HepG2 (cell line): ENCODE data around the gene SRP14. TPM values are rescaled to one million over a fixed set of nuclear protein-coding genes. Genes with fewer than 3 reads are reported as not detected.

ENCODE experiments used
- ARNT2 ChIP-seq: sonication (generic); formaldehyde crosslinking; IDR thresholded peaks from 2 replicates; pipeline ENCODE4 v1.8.0; 2022; ENCODE audit warnings: mild to moderate bottlenecking, low read depth, missing genetic modification reagents, moderate library complexity
- IRF2 ChIP-seq: IDR thresholded peaks from 2 replicates; pipeline ENCODE4 v1.6.1; 2018; ENCODE audit warnings: missing genetic modification reagents, missing compliant biosample characterization
- ISL2 ChIP-seq: sonication (generic); formaldehyde crosslinking; IDR thresholded peaks from 2 replicates; pipeline ENCODE4 v1.5.0; 2020; ENCODE audit warnings: missing genetic modification reagents
- MEIS1 ChIP-seq: sonication (generic); formaldehyde crosslinking; IDR thresholded peaks from 2 replicates; pipeline ENCODE4 v1.9.0; 2021; ENCODE audit warnings: mild to moderate bottlenecking, missing genetic modification reagents, moderate library complexity, borderline replicate concordance
- NFIC ChIP-seq: IDR thresholded peaks from 2 replicates; pipeline ENCODE4 v1.6.1; 2012; ENCODE audit warnings: mild to moderate bottlenecking, low read length, inconsistent platforms
- SNAPC4 ChIP-seq: sonication (generic); formaldehyde crosslinking; IDR thresholded peaks from 2 replicates; pipeline ENCODE4 v1.4.0; 2020; ENCODE audit warnings: mild to moderate bottlenecking, missing genetic modification reagents
- THYN1 ChIP-seq: sonication (generic); formaldehyde crosslinking; IDR thresholded peaks from 2 replicates; pipeline ENCODE4 v1.8.1; 2023; ENCODE audit warnings: low read depth, mild to moderate bottlenecking, moderate library complexity, missing genetic modification reagents, borderline replicate concordance
- WIZ ChIP-seq: sonication (generic); formaldehyde crosslinking; IDR thresholded peaks from 2 replicates; pipeline ENCODE4 v1.5.1; 2020; ENCODE audit warnings: mild to moderate bottlenecking, missing genetic modification reagents
- ZGPAT ChIP-seq: IDR thresholded peaks from 2 replicates; pipeline ENCODE4 v1.6.1; 2016; ENCODE audit warnings: mild to moderate bottlenecking
- ZKSCAN1 ChIP-seq: fragments of 150-350 bp; IDR thresholded peaks from 2 replicates; pipeline ENCODE4 v1.6.1; 2014; ENCODE audit warnings: low read length
- ZNF557 ChIP-seq: sonication (generic); formaldehyde crosslinking; IDR thresholded peaks from 2 replicates; pipeline ENCODE4 v1.4.0; 2020; ENCODE audit warnings: missing genetic modification reagents
- ZNF567 ChIP-seq: sonication (generic); formaldehyde crosslinking; IDR thresholded peaks from 2 replicates; pipeline ENCODE4 v1.8.1; 2023; ENCODE audit warnings: mild to moderate bottlenecking, missing genetic modification reagents, borderline replicate concordance
- ZSCAN21 ChIP-seq: sonication (generic); formaldehyde crosslinking; IDR thresholded peaks from 2 replicates; pipeline ENCODE4 v1.8.0; 2022; ENCODE audit warnings: mild to moderate bottlenecking, missing genetic modification reagents, moderate library complexity, borderline replicate concordance
- polyA plus RNA-seq, 8 experiments: library from polyadenylated mRNA; depleted of rRNA in 3 of 8; stranded (reverse) in 7 of 8; unstranded in 1 of 8; fragments of >200 nt; fragmentation: Illumina TruSeq in 4 of 8; extraction: Trizol in 4 of 8; gene quantifications; 2 replicates each; pipeline versions ENCODE4 v1.2.1 to v1.2.3, GENCODE V29; 2011 to 2016; ENCODE audit warnings: low read depth in 4 of 8, missing spikeins in 1 of 8, mixed read lengths in 1 of 8; ENCODE audit not compliant: insufficient read depth in 1 of 8
- total RNA-seq, 5 experiments: library from RNA; depleted of rRNA; stranded (reverse); fragments of >200 nt; fragmentation: Illumina TruSeq; extraction: Trizol; gene quantifications; 2 replicates each; pipeline ENCODE4 v1.2.3, GENCODE V29; 2016; ENCODE audit warnings: low read depth in 1 of 5
- TF ChIP-seq, protein P1 (sequence below): fragments of 450-650 bp; IDR thresholded peaks from 2 replicates; pipeline ENCODE4 v1.6.1; 2017
- TF ChIP-seq, protein P2 (sequence below): sonication (generic); formaldehyde crosslinking; IDR thresholded peaks from 2 replicates; pipeline ENCODE4 v1.9.0; 2022; ENCODE audit warnings: missing genetic modification reagents, mild to moderate bottlenecking, borderline replicate concordance

The SRP14 gene
- total and polyA plus RNA-seq, 2 of the 13 experiments (the other 11 are each of a cell fraction or from before 2014, with no cell fraction given): 208 to 356 TPM

- TF ChIP-seq ZGPAT (CRISPR knock-in tag) (peak; percentile 85), ZKSCAN1 (no peak), IRF2 (CRISPR knock-in tag) (peak; percentile 63), SNAPC4 (CRISPR knock-in tag) (no peak), ZSCAN21 (CRISPR knock-in tag) (peak; percentile 70), NFIC (peak; percentile 61; the same call in 1 of the 2 replicates), ZNF557 (CRISPR knock-in tag) (no peak), THYN1 (CRISPR knock-in tag) (no peak), WIZ (CRISPR knock-in tag) (no peak), ZNF567 (CRISPR knock-in tag) (no peak), ISL2 (CRISPR knock-in tag) (peak; percentile 77), ARNT2 (peak; percentile 68), MEIS1 (CRISPR knock-in tag) (0 out of 2 replicates have a peak, but pooled peaks have one; percentile 3)
- TF ChIP-seq, protein P1, sequence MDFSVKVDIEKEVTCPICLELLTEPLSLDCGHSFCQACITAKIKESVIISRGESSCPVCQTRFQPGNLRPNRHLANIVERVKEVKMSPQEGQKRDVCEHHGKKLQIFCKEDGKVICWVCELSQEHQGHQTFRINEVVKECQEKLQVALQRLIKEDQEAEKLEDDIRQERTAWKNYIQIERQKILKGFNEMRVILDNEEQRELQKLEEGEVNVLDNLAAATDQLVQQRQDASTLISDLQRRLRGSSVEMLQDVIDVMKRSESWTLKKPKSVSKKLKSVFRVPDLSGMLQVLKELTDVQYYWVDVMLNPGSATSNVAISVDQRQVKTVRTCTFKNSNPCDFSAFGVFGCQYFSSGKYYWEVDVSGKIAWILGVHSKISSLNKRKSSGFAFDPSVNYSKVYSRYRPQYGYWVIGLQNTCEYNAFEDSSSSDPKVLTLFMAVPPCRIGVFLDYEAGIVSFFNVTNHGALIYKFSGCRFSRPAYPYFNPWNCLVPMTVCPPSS: no peak
- TF ChIP-seq, protein P2, sequence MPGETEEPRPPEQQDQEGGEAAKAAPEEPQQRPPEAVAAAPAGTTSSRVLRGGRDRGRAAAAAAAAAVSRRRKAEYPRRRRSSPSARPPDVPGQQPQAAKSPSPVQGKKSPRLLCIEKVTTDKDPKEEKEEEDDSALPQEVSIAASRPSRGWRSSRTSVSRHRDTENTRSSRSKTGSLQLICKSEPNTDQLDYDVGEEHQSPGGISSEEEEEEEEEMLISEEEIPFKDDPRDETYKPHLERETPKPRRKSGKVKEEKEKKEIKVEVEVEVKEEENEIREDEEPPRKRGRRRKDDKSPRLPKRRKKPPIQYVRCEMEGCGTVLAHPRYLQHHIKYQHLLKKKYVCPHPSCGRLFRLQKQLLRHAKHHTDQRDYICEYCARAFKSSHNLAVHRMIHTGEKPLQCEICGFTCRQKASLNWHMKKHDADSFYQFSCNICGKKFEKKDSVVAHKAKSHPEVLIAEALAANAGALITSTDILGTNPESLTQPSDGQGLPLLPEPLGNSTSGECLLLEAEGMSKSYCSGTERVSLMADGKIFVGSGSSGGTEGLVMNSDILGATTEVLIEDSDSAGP: peak; percentile 89
These were observed 42.8 kb upstream of the SRP14 start (continued) for GRCh38 chr15:40081691-40082194.
